CD14-positive monocyte (primary cell): ENCODE measurements around the gene STPG3. TPM values are rescaled to one million over a fixed set of nuclear protein-coding genes. Genes with fewer than 3 reads are reported as not detected.

ENCODE experiments used
- DNase-seq, 3 donors: peaks; one replicate each; pipeline ENCODE4 v3.0.0-alpha.2; 2011 to 2022
- H2AFZ ChIP-seq: 2 replicates; pipeline ENCODE4 v1.6.0; 2012; ENCODE audit warnings: mild to moderate bottlenecking, low read depth, low read length, inconsistent platforms; ENCODE audit not compliant: insufficient read depth, poor library complexity, severe bottlenecking
- H3K27ac ChIP-seq, 2 donors: 1 replicate in 1 of 2; 2 replicates in 1 of 2; pipeline ENCODE4 v1.5.1; 2012 to 2013; ENCODE audit warnings: low read length in 2 of 2, control low read depth in 1 of 2, inconsistent platforms in 1 of 2, low read depth in 1 of 2, mild to moderate bottlenecking in 1 of 2
- H3K27me3 ChIP-seq, 2 donors: one replicate each; pipeline versions ENCODE4 v1.6.0 to v1.6.1; 2011 to 2013; ENCODE audit warnings: low read length in 2 of 2; ENCODE audit not compliant: control insufficient read depth in 2 of 2, insufficient read depth in 2 of 2
- H3K36me3 ChIP-seq, 2 donors: replicated peaks in 1 of 2; 1 replicate in 1 of 2; 2 replicates in 1 of 2; pipeline versions ENCODE4 v1.5.1 to v1.6.1; 2012 to 2013; ENCODE audit warnings: low read length in 2 of 2, control low read depth in 1 of 2, inconsistent platforms in 1 of 2, mild to moderate bottlenecking in 1 of 2; ENCODE audit not compliant: insufficient read depth in 2 of 2, control insufficient read depth in 1 of 2
- H3K4me1 ChIP-seq, 2 donors: 1 replicate in 1 of 2; 2 replicates in 1 of 2; pipeline versions ENCODE4 v1.5.1 to v1.6.1; 2012 to 2013; ENCODE audit warnings: low read length in 2 of 2, control low read depth in 1 of 2, inconsistent platforms in 1 of 2, mild to moderate bottlenecking in 1 of 2, moderate library complexity in 1 of 2; ENCODE audit not compliant: insufficient read depth in 2 of 2, control insufficient read depth in 1 of 2
- H3K4me2 ChIP-seq: replicated peaks from 2 replicates; pipeline ENCODE3; 2012; ENCODE audit warnings: low read length, moderate library complexity, mild to moderate bottlenecking; ENCODE audit not compliant: poor library complexity, severe bottlenecking; ENCODE audit errors: extremely low read depth
- H3K4me3 ChIP-seq, 3 experiments: fragments of 200-600 bp in 1 of 3; sonication (generic) in 1 of 3; replicated peaks in 1 of 3; 1 replicate in 2 of 3; 2 replicates in 1 of 3; pipeline ENCODE4 v1.5.1; 2011 to 2013; ENCODE audit warnings: low read length in 3 of 3, mild to moderate bottlenecking in 3 of 3, control low read depth in 2 of 3, low read depth in 2 of 3, inconsistent platforms in 1 of 3, moderate library complexity in 1 of 3
- H3K79me2 ChIP-seq: 2 replicates; pipeline ENCODE4 v1.6.0; 2012; ENCODE audit warnings: mild to moderate bottlenecking, control low read depth, inconsistent platforms, low read length, moderate library complexity; ENCODE audit not compliant: insufficient read depth
- H3K9ac ChIP-seq: 2 replicates; pipeline ENCODE4 v1.6.0; 2017; ENCODE audit warnings: low read length, mild to moderate bottlenecking; ENCODE audit not compliant: insufficient read depth, poor library complexity, severe bottlenecking
- H3K9me3 ChIP-seq, 2 donors: replicated peaks in 1 of 2; 1 replicate in 1 of 2; 2 replicates in 1 of 2; pipeline versions ENCODE4 v1.5.1 to v1.6.1; 2012 to 2013; ENCODE audit warnings: low read length in 2 of 2, control low read depth in 1 of 2; ENCODE audit not compliant: control insufficient read depth in 1 of 2, insufficient read depth in 1 of 2
- H4K20me1 ChIP-seq: 2 replicates; pipeline ENCODE4 v1.6.0; 2012; ENCODE audit warnings: mild to moderate bottlenecking, low read length, control low read depth, moderate library complexity; ENCODE audit not compliant: insufficient read depth
- H3K27ac Mint-ChIP-seq, 7 donors: one replicate each; pipeline ENCODE4 v1.8.0; 2020; ENCODE audit warnings: mild to moderate bottlenecking in 7 of 7, mixed read lengths in 7 of 7, moderate library complexity in 6 of 7, inconsistent platforms in 2 of 7
- H3K27me3 Mint-ChIP-seq, 3 donors: one replicate each; pipeline ENCODE4 v1.8.0; 2021 to 2022; ENCODE audit warnings: low read depth in 3 of 3, mild to moderate bottlenecking in 3 of 3, mixed read lengths in 3 of 3, moderate library complexity in 3 of 3, inconsistent platforms in 1 of 3
- H3K36me3 Mint-ChIP-seq, 2 donors: one replicate each; pipeline ENCODE4 v1.8.0; 2020; ENCODE audit warnings: mixed read lengths in 2 of 2, inconsistent platforms in 1 of 2, mild to moderate bottlenecking in 1 of 2
- H3K4me1 Mint-ChIP-seq: one replicate; pipeline ENCODE4 v1.8.0; 2020; ENCODE audit warnings: mild to moderate bottlenecking, mixed read lengths
- H3K4me3 Mint-ChIP-seq, 2 donors: one replicate each; pipeline ENCODE4 v1.8.0; 2020; ENCODE audit warnings: mild to moderate bottlenecking in 2 of 2, mixed read lengths in 2 of 2, moderate library complexity in 1 of 2
- H3K9me3 Mint-ChIP-seq, 7 donors: one replicate each; pipeline ENCODE4 v1.8.0; 2020 to 2022; ENCODE audit warnings: mixed read lengths in 7 of 7, mild to moderate bottlenecking in 6 of 7, moderate library complexity in 6 of 7, inconsistent platforms in 2 of 7
- WGBS: methylation state at CpG from one replicate; pipeline ENCODE4 v1.1.5; 2013; ENCODE audit warnings: missing lambda C conversion rate; ENCODE audit not compliant: insufficient coverage; 5-methylcytosine and 5-hydroxymethylcytosine counted together
- intact Hi-C, 2 donors: fragments of 100-400 bp; cut with micrococcal nuclease; formaldehyde crosslinking; loops; one replicate each; pipeline versions ENCODE4 v1.15.0 to v1.15.1; 2023
- polyA plus RNA-seq, 3 donors: library from polyadenylated mRNA; depleted of rRNA in 1 of 3; unstranded in 2 of 3; stranded (reverse) in 1 of 3; fragments of 300-500 nt in 2 of 3; fragments of >200 nt in 1 of 3; fragmentation: Illumina TruSeq in 2 of 3; gene quantifications; 1 replicate in 2 of 3; 2 replicates in 1 of 3; pipeline ENCODE4 v1.2.3, GENCODE V29; 2012 to 2021
- TF ChIP-seq, protein P1 (sequence below): fragments of 200-600 bp; IDR thresholded peaks from one replicate; pipeline ENCODE4 v1.8.0; 2022; ENCODE audit warnings: antibody characterized with exemption, mild to moderate bottlenecking

The STPG3 gene
- polyA plus RNA-seq, 3 donors: not detected

DNA sequence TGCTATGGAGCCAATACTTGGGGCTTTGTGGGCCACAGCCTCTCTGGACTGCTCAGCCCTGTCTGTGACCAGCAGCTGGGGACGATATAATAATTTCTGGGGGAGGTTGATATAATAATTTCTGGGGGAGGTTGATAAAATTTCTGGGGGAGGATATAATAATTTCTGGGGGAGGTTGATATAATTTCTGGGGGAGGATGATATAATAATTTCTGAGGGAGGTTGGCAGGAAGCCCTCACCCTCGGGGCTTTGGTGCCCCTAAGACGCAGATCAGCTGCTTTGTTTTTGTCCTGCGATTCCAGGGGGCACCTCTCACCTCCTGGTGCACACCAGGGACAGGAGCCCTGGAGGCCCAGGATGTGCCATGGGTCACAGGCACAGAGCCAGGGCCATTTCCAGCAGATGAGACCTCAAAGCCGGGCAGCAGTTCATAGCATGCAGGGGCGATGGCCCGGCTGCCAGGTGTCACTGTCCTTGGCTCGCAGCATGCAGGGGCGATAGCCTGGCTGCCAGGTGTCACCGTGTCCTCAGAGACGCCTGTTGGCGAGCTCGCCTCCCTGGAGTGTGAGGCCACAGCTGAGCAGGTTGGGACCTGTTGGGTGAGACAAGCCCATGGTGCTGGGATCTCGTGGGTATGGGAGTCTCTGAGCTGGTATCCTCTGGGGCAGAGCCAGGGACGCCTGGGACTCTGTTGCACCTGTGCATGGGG lies 22.7 kb downstream of the STPG3 start:
- peaks cover 28% of the 10 kb centered on the region for H3K79me2 ChIP-seq
- peaks cover 30% of the 10 kb centered on the region for H4K20me1 ChIP-seq
- H3K4me3 ChIP-seq: no peak overlapping the region
- H3K4me3 Mint-ChIP-seq: no peak overlapping the region
- 90% methylated on average over 15 of the region's 15 CpGs for WGBS
- peaks cover 19 to 52% of the 10 kb centered on the region in 2 donors for H3K36me3 Mint-ChIP-seq
- H3K36me3 ChIP-seq: peaks cover 16 to 52% of the 10 kb centered on the region in 2 donors
- H3K9me3 ChIP-seq: no peaks in the 10 kb centered on the region
- H2AFZ ChIP-seq: no peak overlapping the region
- H3K9ac ChIP-seq: no peak overlapping the region
- no peak overlapping the region for H3K4me2 ChIP-seq
- TF ChIP-seq, protein P1, sequence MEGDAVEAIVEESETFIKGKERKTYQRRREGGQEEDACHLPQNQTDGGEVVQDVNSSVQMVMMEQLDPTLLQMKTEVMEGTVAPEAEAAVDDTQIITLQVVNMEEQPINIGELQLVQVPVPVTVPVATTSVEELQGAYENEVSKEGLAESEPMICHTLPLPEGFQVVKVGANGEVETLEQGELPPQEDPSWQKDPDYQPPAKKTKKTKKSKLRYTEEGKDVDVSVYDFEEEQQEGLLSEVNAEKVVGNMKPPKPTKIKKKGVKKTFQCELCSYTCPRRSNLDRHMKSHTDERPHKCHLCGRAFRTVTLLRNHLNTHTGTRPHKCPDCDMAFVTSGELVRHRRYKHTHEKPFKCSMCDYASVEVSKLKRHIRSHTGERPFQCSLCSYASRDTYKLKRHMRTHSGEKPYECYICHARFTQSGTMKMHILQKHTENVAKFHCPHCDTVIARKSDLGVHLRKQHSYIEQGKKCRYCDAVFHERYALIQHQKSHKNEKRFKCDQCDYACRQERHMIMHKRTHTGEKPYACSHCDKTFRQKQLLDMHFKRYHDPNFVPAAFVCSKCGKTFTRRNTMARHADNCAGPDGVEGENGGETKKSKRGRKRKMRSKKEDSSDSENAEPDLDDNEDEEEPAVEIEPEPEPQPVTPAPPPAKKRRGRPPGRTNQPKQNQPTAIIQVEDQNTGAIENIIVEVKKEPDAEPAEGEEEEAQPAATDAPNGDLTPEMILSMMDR: no peak
- peaks cover 38 to 56% of the 10 kb centered on the region in 2 donors for H3K4me1 ChIP-seq
- H3K27me3 Mint-ChIP-seq: peaks cover 0 to 4% (median 2%) of the 10 kb centered on the region in 3 donors
- peak overlapping the region in 2 of 7 donors; percentile 13 to 45 for H3K27ac Mint-ChIP-seq
- H3K9me3 Mint-ChIP-seq: no peaks in the 10 kb centered on the region
- DNase-seq: no peak
- H3K27ac ChIP-seq: no peak overlapping the region
- no peaks in the 10 kb centered on the region for H3K27me3 ChIP-seq
- intact Hi-C loops: no loop called here
- peaks cover 43% of the 10 kb centered on the region for H3K4me1 Mint-ChIP-seq

DNA sequence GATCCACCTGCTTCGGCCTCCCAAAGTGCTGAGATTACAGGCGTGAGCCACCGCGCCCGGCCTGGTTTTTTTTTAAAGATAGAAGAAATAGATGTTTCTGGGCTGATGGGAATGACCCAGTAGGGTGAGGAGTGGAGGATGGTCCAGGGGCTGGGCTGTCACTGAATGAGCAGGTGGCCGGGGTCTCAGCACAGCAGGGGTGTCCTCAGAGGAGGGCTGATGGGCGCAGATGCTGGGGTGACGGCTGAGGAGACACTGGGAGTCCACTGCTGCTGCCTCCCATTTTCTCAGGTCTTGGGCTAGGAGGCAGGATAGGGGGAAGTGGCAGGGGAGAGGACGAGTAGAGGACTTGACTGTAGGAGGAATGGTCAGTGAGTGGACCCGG lies 24.1 kb downstream of the STPG3 start:
- Histone ChIP-seq H4K20me1 (peaks cover 32% of the 10 kb centered on the region), H3K9me3 (no peaks in the 10 kb centered on the region), H3K36me3 (peaks cover 23 to 52% of the 10 kb centered on the region in 2 donors), H3K4me2 (peak overlapping the region; percentile 10), H3K27ac (peak overlapping the region; percentile 27 to 31), H3K79me2 (peaks cover 43% of the 10 kb centered on the region), H3K4me1 (peaks cover 37 to 61% of the 10 kb centered on the region in 2 donors), H3K27me3 (no peaks in the 10 kb centered on the region), H3K9ac (peak overlapping the region; percentile 4), H3K4me3 (no peak overlapping the region), H2AFZ (no peak overlapping the region)
- Mint-ChIP-seq H3K9me3 (no peaks in the 10 kb centered on the region), H3K4me1 (peaks cover 42% of the 10 kb centered on the region), H3K27me3 (peaks cover 0 to 4% (median 2%) of the 10 kb centered on the region in 3 donors), H3K36me3 (peaks cover 16 to 48% of the 10 kb centered on the region in 2 donors), H3K27ac (peak overlapping the region; percentile 30 to 89 (median 83)), H3K4me3 (peak overlapping the region; percentile 26 to 62)
- TF ChIP-seq, protein P1: no peak
- intact Hi-C loops: no loop called here
- no peak for DNase-seq
- 95% methylated on average over 10 of the region's 10 CpGs for WGBS
